Fibroblast of skin of left biceps (primary cell): Measurements from ENCODE around the gene PKD1.
A peak's percentile ranks its signal among the peaks of the same experiment; 100 is the strongest.
"Not testable (repeated sequence)": the region's sequence is repeated elsewhere in the genome, so short reads cannot be mapped to it uniquely, and the experiment has no call there.

ENCODE experiments used
- DNase-seq, 2 experiments: peaks; one replicate each; pipeline ENCODE4 v3.0.0-alpha.2; 2013; ENCODE audit warnings: low read depth in 2 of 2

PKD1 gene

DNA sequence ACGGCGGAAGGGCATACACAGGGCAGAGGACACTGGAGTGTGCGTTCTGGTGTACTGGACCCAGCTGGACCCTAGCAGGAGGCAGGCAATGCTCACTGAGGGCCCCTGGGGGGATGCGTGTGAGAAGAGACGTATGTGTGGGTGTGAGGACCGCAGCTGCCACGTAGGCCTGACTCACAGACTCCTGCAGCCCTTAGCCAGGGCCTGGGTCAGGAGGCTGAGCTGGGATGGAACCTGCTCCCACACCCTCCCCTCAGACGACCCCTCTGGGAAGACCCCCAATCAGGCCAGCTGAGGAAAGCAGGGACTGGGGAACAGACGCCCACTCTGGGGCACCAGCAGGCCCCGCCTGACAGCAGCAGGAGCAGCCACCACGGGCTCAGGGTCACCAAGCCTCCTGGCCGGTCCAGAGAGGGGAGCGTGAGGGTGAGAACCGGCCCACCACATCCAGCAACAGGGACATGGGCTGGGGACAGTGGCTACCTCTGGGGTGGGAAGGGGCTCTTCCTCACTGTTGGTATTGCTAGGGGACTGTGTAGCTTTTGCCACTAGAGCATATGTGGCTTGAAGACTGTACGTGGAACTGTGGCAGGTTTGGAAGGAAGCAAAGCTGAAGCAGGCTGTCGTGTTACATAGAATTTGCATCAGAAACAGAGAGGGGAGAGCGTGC lies 28.4 kb downstream of the PKD1 start:
- not testable (repeated sequence) for DNase-seq

DNA sequence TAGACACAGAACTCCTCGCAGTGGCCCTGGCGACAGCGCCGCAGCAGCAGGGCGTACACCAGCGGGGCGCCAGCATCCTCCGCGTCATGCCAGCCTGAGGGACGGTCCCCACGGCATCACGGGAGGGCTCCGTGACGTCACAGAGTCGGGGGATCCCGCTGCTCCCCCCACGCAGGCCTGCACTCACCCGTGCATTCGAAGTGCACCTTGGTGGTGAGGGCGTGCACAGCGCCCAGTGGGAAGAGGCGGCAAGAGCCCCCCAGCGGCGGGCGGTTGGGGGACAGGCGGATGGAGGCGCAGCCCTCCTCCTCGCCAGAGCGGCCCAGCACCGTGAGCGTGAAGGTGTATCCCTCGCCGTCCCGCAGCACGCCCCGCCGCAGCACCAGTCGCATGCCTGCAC lies 29.5 kb downstream of the PKD1 start:
- DNase-seq: not testable (repeated sequence)

DNA sequence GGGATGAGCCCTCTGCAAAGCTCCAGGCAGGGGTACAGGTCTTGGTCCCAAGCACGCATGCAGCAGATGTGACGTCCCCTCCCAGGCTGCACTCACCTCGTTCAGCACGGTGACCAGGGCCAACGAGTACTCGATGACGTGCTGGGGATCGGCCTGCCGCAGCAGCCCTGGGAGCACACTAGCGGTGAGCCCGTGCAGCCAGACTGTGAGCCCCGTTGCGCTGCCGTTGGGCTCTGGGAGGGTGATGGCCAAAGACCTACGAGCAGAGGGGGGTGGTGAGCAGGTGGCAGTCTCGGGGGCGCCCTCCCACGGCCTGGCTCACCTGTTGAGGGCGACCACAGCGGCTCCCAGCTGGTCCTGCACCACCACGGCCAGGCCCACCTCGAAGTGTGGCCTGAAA lies 29.9 kb downstream of the PKD1 start:
- not testable (repeated sequence) for DNase-seq

DNA sequence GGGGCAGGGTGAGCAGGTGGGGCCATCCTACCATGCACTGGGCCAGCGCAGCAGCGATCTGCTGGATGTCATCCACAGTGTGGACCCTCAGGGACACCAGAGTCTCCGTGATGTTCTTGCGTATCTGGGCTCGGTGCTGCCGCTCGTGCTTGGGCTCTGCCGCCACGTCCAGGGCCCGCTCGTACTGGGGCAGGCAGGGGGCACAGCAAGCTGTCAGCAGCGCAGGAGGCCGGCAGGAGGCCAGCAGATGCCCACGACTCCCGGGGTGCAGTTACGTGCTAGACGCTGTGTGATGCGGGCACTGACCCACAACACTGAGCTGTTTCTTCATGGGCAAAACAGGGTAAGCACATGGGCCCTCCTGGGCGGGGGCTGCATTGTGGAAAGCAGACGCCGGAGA lies 30.4 kb downstream of the PKD1 start:
- DNase-seq: not testable (repeated sequence)

DNA sequence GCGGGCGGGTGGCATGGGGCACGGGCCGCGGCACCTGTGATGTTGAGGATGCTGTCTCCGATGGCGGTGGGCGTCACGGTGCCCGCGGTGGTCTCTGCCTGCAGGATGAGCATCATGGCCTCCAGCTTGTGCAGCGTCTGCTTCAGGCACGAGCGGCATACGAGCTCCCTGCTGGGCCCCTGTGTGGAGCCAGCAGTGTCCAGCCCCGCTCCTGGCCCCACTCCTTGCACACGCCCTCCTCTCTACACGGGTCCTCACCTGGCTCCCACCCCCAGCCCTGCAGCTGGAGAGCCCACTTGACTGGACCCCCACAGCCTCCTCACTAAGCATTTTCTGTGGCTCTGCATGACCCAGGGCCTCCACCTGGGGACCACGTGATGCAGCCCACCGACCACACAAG lies 31.2 kb downstream of the PKD1 start:
- not testable (repeated sequence) for DNase-seq

DNA sequence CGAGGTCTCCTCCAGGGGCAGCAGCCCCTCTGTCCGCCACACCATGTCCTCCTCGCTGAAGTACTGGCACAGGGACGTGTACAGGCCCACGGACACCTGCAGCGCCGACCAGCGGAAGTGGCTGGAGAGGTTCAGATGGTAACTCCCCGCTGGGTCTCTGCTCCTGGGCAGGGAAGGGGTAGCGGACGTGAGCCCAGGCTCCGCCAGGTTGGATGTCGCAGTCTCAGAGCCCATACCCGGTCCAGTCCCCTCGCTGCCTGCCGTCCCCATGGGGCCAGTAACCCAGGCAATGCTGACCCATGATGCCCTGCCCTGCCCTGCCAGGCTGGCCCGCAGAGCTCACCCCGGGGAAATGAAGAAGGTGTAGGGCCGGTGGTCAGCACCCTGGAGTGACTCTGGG lies 33.2 kb downstream of the PKD1 start:
- DNase-seq: no peak

DNA sequence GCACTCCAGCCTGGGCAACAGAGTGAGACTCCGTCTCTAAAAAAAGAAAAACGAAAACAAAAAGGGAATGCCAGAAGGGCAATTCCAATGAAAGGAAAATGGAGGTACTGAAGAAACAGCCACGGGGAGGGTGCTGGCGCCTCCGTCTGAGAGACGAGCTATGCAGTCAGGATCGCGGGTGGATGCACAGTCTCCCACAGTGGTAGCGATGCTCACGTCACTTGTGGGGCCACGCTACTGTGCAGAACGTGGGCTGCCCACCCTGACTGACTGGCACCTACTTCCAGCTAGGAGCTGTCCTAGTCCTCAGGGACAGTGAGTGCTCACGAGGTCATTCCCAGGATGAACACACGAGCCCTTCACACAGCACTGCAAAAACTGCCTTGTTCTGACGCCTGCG lies 34.1 kb downstream of the PKD1 start:
- DNase-seq: not testable (repeated sequence)

DNA sequence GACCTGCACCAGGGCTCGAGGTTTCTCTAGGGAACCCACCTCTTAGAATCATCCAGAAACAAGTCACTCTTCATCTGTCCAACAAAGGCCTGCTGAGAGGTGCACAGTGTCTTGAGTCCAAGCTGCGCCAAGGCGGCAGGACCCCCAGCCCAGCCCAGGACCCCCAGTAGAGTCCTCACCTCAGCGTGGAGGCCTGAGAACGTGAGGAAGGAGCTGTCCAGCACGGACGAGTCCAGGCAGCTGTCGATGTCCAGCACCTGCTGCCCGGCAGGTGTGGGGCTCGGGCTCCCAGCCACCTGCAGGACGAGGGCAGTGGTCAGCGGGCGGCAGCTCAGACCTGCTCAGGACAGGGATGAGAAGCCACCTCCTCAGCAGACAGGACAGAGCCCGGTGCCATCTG lies 38.0 kb downstream of the PKD1 start:
- not testable (repeated sequence) for DNase-seq

DNA sequence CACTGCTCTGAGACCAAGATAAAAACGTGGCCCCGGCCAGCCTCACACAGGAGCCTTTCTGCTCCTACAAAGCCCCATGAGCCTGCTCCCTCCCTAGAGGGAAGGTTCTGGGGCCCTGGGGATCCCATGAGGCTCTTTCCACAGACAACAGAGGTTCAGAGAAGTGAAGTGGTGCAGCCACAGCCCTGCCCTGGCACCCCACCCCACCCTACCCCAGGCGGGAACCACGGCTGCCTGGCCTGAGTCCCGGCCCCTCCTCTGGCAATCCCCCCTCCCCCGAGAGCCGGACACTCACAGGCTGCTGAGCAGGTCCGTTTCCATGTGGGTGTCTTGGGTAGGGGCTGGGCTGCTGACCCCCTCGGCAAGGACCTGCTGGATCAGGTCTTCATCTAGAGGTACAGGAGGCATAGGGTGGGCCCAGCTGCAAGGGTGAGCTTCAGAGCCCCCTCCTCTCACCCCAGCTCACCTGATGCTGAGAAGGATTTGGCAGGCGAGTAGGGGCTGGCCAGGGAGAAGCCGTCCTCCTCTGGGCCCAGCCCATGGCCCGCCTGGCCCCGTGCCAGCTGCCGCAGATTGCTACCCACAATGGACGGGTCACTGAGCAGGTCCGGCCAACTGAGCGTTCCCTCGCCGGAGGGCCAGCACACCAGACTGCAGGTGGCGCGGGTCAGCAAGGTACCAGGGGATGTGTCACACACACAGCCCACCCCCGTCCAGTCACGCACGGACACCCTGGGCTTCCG lies 38.7 kb downstream of the PKD1 start:
- DNase-seq: no peak

DNA sequence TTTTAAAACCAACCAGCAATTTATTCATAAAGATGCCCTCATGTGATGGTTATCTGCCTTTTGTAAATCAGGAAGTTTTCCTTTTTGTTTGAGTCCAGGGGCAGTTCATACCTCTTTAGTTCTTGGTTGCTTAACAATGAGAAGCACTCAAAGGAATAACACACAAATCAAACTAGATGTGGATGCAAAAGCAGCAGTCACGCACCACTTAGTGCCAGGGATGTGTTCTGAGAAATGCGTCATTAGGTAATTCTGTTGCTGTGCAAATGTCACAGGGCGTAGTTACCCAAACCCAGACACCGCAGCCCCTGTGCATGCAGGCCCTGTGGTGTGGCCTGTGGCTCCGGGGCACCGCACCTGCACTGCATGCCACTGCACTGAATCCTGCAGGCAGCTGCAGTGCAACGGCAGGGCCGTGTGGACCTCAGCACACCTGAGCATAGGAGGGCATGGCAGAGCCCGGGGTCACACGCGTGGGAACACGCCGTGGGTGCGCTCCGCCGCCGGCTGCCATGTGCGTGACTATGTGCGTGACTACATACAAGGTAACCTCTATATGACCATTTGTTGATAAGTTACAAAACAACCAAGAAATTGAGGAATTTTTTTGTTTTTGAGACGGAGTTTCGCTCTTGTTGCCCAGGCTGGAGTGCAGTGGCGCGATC lies 39.6 kb downstream of the PKD1 start:
- no peak for DNase-seq

DNA sequence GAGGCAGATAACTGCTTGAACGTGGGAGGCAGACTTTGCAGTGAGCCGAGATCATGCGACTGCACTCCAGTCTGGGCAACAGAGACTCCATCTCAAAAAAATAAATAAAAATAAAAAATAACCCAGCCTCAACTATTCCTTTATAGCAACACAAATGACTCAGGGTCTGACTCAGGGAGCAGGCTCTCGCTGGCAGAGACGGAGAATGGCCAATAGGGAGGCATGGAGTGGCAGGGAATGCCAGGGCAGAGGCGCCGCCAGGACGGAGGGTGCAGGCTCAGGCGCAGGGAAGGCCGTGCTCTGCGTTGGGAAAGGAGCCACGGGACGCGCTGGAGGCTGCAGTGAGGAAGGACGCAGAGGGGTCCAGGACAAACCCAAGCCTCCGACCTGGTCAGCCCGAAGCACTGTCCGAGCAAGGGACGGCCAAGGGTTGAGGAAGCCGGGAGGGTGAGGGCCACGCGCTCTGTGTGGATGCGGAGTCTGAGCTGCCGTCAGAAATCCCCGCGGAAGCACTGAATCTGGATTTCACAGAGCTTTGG lies 40.3 kb downstream of the PKD1 start:
- DNase-seq: no peak

DNA sequence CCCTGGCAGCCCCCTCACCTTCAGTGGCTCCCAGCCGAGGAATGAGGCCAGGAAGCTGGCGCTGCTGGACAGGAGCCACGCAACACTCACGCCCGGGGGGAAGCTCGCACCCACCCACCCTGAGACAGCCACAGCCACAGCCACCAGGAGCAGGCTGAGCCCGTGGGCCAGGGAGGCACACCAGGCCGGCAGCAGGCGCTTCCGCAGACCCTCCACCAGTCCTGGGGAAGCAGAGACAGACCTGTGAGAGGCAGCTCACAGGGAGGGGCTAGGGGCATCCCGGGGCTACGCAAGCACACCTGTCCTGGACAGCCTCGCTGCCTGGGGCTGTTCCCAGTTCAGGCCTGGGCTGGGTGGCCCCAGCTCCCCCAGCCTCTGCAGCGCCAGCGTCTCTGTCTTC lies 41.9 kb downstream of the PKD1 start:
- no peak for DNase-seq

DNA sequence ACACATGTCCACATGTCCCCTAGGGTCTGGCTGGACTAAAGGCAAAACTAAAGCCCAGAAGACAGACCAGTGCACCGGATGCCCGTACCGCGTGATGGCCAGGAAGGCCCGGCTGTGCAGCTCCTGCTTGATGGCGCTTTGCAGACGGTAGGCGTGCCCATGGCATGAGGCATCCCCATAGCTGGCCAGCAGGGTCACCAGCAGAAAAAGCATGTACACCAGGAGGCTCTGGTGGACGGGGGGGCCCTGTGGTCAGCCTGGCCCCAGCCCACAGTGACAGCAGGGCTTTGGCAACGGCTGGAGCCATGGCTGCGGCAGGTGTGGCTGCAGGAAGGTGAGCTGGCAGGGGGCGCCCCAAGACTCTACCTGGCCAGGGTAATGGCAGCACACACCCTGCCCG lies 42.8 kb downstream of the PKD1 start:
- DNase-seq: no peak

DNA sequence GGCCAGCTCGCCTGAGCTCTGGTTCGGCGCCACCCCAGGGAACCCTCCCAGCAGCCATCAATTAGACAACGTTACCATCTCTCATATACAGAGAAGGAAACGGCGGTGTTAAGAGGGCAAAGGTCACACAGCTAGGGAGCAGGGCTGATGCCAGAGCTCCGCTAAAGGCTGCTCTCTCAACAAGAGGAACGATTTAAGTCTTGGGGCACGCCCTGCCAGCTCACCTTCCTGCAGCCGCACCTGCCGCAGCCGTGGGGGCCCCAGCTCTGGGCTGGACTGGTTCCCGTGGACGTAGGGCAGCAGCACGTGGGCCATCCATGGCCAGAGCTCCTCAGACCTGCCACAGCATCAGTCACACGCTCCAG lies 43.5 kb downstream of the PKD1 start:
- no peak for DNase-seq

DNA sequence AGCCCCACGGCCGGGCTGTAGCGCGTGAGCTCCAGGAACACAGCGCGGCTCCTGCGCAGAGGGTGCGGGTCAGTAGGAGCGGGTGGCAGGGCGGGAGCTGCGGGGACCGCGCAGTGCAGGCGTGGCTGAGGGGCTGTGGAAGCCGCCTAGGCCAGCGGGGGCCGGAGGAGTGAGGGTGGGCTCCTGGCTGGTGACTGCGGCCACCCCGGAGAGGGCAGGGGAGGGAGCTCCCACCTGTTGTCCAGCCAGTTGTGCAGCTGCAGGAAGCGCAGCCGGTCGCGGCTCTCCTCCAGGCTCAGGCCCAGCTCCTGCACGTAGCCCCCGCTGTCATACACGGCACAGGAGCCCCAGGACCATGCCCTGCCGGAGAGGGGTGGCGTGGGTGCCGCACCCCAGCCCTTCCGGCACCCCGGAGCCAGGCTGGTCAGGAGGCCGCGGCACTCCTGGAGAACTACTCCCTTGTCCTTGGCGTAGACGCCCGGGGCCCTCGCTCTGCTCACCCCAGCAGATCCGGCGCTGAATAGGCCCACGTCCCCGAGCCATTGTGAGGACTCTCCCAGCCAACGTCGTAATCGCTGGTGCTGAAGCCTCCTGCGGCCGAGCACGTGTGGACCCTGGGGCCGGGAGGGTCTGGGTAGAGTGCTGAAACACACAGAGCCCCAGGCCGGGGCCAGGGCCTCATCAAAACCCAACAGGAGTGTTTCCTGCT lies 44.0 kb downstream of the PKD1 start:
- no peak for DNase-seq

DNA sequence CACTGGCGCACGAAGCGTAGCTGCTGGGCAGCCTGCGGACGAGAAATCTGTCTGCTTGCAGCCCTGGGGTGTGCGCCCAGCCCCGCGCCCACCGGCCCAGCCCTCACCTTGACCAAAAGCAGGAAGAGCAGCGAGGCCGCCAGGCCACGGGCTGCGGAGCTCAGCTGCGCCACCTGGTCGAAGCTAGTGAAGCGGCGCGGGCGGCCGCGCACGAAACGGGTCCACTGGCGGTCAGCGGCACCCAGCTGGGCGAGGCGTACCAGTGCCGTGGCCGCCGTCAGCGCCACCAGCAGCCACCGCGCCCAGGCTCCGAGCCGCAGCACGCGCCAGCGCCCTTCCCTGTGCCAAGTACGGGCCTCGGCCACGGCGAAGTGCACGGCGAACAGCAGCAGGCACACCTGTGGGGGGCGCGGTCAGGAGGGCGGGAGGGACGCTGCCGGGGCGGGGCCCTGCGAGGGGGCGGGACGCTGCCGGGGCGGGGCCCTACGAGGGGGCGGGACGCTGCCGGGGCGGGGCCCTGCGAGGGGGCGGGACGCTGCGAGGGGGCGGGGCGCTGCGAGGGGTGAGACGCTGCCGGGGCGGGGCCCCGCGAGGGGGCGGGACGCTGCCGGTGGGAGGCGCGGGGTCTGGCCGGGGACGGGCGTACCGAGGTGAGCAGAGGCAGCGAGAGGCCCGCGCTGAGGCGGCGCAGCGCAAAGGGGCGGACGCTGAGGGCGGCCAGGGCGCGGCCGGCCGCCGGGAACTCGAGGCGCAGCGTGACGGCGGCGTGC lies 44.7 kb downstream of the PKD1 start:
- peak; percentile 38 to 49 for DNase-seq

DNA sequence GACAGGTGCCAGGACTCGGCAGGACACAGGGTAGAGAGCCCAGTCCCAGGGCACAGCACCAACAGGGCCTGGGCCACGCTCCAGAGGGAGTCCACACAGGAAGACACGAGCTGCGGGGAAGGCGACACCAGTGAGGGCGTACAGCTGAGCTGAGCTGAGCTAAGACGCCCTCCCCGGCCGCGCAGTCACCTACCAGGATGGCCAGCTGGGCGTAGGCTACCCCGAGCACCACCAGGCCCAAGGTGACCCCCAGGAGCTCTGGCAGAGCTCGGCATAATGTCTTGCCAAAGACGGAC lies 45.3 kb downstream of the PKD1 start:
- DNase-seq: no peak

DNA sequence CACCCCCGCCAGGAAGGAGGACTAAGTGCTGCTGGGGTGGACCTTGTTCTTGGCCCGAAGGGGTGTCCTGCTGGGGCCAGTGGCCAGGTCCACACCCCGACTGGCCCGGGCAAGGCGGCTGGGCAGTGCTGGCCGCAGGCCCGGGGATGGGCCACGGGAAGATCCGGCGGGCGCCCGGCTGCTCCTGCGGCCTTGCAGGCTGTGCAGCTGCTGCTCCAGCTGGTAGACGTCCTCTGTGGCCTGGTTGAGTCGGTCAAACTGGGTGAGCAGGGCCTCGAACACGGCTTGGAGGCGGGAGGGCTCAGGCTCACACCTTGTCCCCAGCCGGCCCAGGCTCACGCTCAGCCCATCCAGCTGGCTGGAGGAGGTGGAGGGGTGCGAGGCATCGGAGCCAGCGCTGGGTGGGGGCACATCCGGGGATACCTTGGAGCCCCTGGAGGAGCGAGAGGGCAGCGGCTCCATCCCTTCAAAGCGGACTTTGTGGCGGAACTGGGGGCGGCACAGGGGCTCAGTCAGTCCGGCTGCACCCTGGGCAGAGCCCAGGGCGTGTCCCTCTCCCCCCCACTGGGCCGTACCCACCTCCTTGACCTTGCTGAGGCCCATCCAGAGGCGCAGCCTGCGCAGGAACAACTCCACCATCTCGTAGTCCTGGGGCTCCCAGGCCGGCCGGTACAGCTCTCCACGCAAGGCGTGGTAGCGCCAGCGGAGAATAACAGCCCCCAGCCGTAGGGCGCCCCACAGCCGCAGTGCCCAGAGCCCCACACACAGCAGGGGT lies 45.8 kb downstream of the PKD1 start:
- DNase-seq: no peak

DNA sequence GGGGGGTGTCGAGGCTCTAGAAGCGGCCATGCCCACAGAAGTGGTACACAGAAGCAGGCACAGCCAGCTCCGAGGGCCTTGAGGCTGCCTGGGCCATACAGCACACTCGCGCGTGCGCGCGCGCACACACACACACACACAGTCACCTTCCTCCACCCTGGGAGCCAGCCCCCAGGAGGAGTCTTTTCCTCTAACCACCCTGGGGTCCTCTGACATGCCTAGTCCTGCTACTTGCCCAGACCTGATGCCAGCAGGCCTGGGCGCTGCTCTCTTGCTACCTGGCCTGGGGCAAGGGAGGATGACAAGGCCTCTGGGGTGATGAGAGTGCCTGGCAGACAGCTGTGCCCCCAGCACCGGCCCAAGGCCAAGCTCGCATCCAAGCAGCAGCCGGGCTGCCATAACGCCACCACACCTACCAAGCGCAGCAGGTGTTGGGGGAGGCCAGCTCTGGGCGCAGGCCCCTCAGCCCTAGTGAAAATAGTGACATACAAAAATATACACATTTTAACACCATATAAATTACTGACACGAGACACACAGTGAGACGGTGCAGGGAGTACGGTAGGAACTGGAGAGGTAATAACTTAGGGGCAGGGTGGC lies 46.8 kb downstream of the PKD1 start:
- no peak for DNase-seq
